HCT116 (cell line): ENCODE measurements around the gene MYO10.

Source experiments
- CTCF ChIP-seq, 3 experiments: fragments of 200-600 bp in 1 of 3; sonication (generic) in 1 of 3; IDR thresholded peaks in 2 of 3; conservative IDR thresholded peaks in 1 of 3; 2 replicates each; pipeline ENCODE4 v1.5.1; 2012 to 2017; ENCODE audit warnings: low read depth in 2 of 3, low read length in 2 of 3, antibody characterized with exemption in 1 of 3, borderline replicate concordance in 1 of 3, control low read depth in 1 of 3, mild to moderate bottlenecking in 1 of 3, mixed read lengths in 1 of 3, mixed run types in 1 of 3, moderate library complexity in 1 of 3; ENCODE audit not compliant: insufficient read depth in 1 of 3
- EZH2 ChIP-seq: fragments of 200-600 bp; sonication (generic); IDR thresholded peaks from 2 replicates; pipeline ENCODE4 v1.6.1; 2017; ENCODE audit warnings: antibody characterized with exemption, mixed run types
- EZH2phosphoT487 ChIP-seq: fragments of 200-600 bp; IDR thresholded peaks from 2 replicates; pipeline ENCODE4 v1.6.1; 2018; ENCODE audit warnings: antibody characterized with exemption, borderline replicate concordance
- POLR2A ChIP-seq: IDR thresholded peaks from 2 replicates; pipeline ENCODE4 v1.7.0; 2011; ENCODE audit warnings: borderline replicate concordance; ENCODE audit not compliant: insufficient read depth, insufficient read length; ENCODE audit errors: extremely low read depth
- POLR2AphosphoS5 ChIP-seq: IDR thresholded peaks from 2 replicates; pipeline ENCODE4 v1.6.1; 2011; ENCODE audit warnings: mild to moderate bottlenecking, low read depth, low read length, moderate library complexity
- REST ChIP-seq: IDR thresholded peaks from 2 replicates; pipeline ENCODE4 v1.6.1; 2012; ENCODE audit warnings: low read depth
- SP1 ChIP-seq: IDR thresholded peaks from 2 replicates; pipeline ENCODE4 v1.6.1; 2012; ENCODE audit warnings: low read depth
- TCF7L2 ChIP-seq: IDR thresholded peaks from 2 replicates; pipeline ENCODE4 v1.7.0; 2011; ENCODE audit warnings: borderline replicate concordance, inconsistent platforms; ENCODE audit not compliant: insufficient read depth, insufficient read length; ENCODE audit errors: extremely low read depth
- YY1 ChIP-seq: IDR thresholded peaks from 2 replicates; pipeline ENCODE4 v1.6.1; 2011; ENCODE audit warnings: low read length, low read depth, moderate library complexity, mild to moderate bottlenecking; ENCODE audit not compliant: insufficient replicate concordance; ENCODE audit errors: extremely low read depth
- ZBTB33 ChIP-seq: IDR thresholded peaks from 2 replicates; pipeline ENCODE4 v1.6.1; 2011; ENCODE audit warnings: mild to moderate bottlenecking, low read length, moderate library complexity; ENCODE audit not compliant: insufficient replicate concordance; ENCODE audit errors: extremely low read depth
- ZFX ChIP-seq: fragments of 450-650 bp; IDR thresholded peaks from 2 replicates; pipeline ENCODE4 v1.6.1; 2017
- ZNF274 ChIP-seq: fragments of 200-500 bp; sonication (Bioruptor generic); IDR thresholded peaks from 2 replicates; pipeline ENCODE4 v1.6.1; 2014; ENCODE audit warnings: mild to moderate bottlenecking, low read depth, low read length, inconsistent platforms
- TF ChIP-seq, protein P1 (sequence below): IDR thresholded peaks from 2 replicates; pipeline ENCODE4 v1.6.1; 2012

GRCh38 chr5:16674750-16675149, 261.3 kb downstream of the MYO10 start:
- no peak for TF ChIP-seq CTCF (IDR thresholded peaks at IDR 0.05 in 2 of 3, conservative IDR thresholded peaks at IDR 0.05 in 1 of 3; ENCODE audit: borderline replicate concordance in 1 of 3, insufficient read depth in 1 of 3, low read depth in 2 of 3, low read length in 2 of 3)
- no peak for TF ChIP-seq EZH2
- TF ChIP-seq, protein P1, sequence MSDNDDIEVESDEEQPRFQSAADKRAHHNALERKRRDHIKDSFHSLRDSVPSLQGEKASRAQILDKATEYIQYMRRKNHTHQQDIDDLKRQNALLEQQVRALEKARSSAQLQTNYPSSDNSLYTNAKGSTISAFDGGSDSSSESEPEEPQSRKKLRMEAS, result no peak
- no peak for TF ChIP-seq EZH2phosphoT487
- no peak for TF ChIP-seq POLR2A
- TF ChIP-seq SP1, result no peak
- no peak for TF ChIP-seq ZNF274
- TF ChIP-seq ZFX, result no peak
- TF ChIP-seq ZBTB33, result no peak
- TF ChIP-seq TCF7L2, result no peak
- TF ChIP-seq YY1, result no peak
- no peak for TF ChIP-seq POLR2AphosphoS5
- no peak for TF ChIP-seq REST
